22Rv1 (cell line): ENCODE measurements around the gene C10orf120.

Experiments used
- H3K27ac ChIP-seq: fragments of 450-650 bp; 2 replicates; pipeline ENCODE4 v1.5.1; 2017
- ZFX ChIP-seq: fragments of 450-650 bp; IDR thresholded peaks from 2 replicates; pipeline ENCODE4 v1.6.1; 2017; ENCODE audit warnings: antibody characterized with exemption, borderline replicate concordance
- TF ChIP-seq, protein P1 (sequence below): fragments of 450-650 bp; IDR thresholded peaks from 2 replicates; pipeline ENCODE4 v1.5.1; 2017; ENCODE audit warnings: mild to moderate bottlenecking

C10orf120 gene

DNA sequence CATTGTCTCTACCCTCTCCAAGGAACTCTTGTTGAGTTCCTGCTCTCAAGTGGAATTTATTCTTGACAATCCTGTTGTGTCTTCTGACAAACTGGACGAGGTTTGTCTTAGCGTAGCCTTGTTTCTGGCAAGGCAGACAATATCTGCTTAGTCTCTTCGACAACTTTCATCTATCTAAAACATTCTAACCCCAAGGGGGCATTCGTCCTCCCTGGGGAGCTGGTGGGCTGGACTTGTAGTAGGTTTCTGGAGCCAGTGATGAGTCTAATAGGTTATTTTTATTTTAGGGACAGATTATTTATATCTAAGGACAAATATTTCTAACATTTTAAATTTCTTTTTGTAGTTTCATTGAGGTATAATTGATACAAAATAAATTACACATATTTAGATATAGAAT lies 7.3 kb upstream of the C10orf120 start:
- no peak for TF ChIP-seq ZFX
- TF ChIP-seq, protein P1, sequence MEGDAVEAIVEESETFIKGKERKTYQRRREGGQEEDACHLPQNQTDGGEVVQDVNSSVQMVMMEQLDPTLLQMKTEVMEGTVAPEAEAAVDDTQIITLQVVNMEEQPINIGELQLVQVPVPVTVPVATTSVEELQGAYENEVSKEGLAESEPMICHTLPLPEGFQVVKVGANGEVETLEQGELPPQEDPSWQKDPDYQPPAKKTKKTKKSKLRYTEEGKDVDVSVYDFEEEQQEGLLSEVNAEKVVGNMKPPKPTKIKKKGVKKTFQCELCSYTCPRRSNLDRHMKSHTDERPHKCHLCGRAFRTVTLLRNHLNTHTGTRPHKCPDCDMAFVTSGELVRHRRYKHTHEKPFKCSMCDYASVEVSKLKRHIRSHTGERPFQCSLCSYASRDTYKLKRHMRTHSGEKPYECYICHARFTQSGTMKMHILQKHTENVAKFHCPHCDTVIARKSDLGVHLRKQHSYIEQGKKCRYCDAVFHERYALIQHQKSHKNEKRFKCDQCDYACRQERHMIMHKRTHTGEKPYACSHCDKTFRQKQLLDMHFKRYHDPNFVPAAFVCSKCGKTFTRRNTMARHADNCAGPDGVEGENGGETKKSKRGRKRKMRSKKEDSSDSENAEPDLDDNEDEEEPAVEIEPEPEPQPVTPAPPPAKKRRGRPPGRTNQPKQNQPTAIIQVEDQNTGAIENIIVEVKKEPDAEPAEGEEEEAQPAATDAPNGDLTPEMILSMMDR, result no peak
- H3K27ac ChIP-seq, result no peak overlapping the region

DNA sequence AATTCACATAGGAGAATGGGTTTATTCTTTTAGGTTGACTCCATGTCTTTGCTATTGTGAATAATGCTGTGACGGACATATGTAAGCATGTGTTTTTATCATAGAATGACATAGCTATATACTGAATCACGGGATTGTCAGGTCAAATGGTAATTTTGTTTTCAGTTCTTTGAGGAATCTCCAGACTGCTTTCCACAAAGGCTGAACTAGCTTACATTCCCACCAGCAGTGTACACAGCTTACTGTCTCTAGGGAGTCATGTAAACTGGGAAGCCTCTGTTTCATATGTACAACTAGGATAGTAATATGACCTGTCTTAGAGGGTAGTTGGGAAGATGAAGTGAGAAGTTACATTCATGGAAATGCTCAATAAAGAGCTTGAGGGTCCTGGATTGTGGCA lies 6.8 kb upstream of the C10orf120 start:
- TF ChIP-seq ZFX, result no peak
- TF ChIP-seq, protein P1, result no peak
- no peak overlapping the region for H3K27ac ChIP-seq

DNA sequence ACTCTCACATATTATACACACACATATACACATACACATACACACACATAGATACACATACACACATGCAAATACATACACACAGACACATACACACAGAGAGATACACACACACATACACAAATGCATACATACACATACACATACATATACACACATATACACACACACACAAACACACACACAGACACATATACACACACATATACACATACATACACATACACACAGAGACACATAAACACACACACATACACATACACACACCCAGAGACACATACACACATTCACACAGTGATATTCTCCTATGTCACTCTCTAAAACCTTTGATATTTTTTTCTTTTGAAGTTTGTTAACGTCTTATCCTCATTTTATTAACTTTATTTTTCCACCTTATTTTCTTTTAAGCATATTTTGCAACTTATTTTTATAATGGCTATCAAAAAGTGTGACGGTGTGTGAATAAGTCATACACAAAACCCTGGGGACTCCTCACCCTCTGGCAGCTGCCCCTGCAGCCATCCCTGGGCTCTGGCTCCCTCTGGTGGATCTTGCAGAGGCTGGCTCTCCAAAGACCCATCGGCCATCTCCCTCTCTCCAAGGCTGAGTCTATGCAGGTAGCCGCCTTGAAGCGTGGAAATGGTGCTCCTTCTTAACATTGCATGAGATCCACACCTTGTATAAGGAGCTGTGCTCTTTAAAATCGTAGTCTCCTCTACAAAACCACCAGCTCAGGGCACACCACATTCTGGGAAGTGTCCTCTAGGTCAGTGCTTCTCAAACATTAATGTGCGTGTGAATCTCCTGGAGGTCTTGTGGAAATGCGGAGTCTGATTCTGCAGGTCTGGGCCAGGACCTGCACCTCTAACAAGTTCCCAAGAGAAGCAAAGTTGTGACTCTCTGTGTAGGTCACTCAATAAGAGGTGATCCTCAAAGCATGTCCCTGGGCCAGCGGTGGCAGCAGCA lies 4.1 kb upstream of the C10orf120 start:
- no peak overlapping the region for H3K27ac ChIP-seq
- TF ChIP-seq, protein P1, result peak; percentile 91
- TF ChIP-seq ZFX, result no peak

DNA sequence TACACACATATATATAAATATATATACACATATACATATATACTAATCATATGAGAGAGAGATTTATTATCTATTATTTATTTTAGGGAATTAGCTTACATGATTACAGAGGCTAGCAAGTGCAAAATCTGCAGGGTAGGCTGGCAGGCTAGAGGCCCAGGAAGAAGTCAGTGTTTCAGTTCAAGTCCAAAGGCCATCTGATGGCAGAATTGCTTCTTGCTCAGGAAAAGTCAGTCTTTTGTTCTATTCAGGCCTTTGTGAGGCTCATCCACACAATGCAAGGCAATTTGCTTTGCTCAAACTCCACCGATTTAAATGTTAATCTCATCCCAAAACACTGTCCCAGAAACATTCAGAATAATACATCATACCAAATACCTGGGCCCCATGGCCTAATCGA lies 2.6 kb upstream of the C10orf120 start:
- TF ChIP-seq, protein P1, result no peak
- TF ChIP-seq ZFX, result no peak
- H3K27ac ChIP-seq, result no peak overlapping the region

DNA sequence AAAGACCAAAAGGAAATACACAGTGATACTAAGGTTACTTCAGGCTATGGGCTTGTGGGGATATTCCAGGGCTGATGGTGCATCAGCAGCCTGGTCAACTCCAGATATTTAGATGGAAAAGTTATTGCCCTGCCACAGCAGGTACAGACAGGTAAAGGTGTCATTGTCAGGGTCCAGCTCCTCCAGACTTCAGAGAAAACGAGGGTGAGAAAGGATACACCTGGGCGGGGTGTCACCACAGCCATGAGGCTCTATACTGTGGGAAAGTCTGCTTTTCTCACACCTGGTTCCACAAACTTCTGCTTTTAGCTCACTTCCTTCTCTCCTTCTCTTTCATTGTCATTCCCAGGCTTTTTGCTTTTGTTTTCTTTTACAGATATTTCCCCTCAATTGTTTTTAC lies 2.0 kb upstream of the C10orf120 start:
- H3K27ac ChIP-seq, result no peak overlapping the region
- TF ChIP-seq, protein P1, result no peak
- TF ChIP-seq ZFX, result no peak

DNA sequence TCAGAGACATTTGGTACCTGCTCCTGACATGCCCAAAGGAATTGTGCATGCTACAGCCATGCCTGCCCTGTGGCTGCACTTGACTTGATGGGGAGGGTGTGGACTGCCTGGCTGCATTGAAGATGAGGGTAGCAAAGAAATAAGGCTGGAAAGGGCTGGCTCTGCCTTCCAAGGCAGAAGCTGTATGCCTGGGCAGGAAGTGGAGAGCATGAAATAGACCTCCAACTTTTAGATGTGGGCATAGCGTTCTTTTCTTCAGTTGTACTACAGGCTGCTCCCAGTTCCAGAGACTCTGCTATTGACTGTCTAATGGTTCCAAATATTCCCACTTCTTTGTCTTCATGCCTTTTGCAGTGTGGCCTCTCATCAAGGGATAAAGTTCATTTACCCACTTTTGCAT lies 3.0 kb downstream of the C10orf120 start:
- no peak for TF ChIP-seq ZFX
- TF ChIP-seq, protein P1, result no peak
- H3K27ac ChIP-seq, result no peak overlapping the region

DNA sequence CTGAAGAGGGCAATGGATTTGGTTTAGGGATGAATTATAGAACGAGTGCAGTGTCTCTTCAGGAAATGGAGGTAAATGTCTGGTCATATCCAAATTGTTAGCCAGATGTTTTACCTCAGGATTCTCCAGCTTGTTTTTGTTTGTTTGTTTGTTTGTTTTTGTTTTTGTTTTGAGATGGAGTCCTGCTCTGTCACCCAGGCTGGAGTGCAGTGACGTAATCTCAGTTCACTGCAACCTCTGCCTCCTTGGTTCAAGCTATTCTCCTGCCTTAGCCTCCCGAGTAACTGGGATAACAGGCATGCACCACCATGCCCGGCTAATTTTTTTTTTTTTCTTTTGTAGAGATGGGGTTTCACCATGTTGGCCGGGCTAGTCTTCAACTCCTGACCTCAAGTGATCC lies 6.9 kb downstream of the C10orf120 start:
- TF ChIP-seq ZFX, result no peak
- TF ChIP-seq, protein P1, result no peak
- no peak overlapping the region for H3K27ac ChIP-seq
